Measurements from ENCODE around the gene FAM177B.

DNA sequence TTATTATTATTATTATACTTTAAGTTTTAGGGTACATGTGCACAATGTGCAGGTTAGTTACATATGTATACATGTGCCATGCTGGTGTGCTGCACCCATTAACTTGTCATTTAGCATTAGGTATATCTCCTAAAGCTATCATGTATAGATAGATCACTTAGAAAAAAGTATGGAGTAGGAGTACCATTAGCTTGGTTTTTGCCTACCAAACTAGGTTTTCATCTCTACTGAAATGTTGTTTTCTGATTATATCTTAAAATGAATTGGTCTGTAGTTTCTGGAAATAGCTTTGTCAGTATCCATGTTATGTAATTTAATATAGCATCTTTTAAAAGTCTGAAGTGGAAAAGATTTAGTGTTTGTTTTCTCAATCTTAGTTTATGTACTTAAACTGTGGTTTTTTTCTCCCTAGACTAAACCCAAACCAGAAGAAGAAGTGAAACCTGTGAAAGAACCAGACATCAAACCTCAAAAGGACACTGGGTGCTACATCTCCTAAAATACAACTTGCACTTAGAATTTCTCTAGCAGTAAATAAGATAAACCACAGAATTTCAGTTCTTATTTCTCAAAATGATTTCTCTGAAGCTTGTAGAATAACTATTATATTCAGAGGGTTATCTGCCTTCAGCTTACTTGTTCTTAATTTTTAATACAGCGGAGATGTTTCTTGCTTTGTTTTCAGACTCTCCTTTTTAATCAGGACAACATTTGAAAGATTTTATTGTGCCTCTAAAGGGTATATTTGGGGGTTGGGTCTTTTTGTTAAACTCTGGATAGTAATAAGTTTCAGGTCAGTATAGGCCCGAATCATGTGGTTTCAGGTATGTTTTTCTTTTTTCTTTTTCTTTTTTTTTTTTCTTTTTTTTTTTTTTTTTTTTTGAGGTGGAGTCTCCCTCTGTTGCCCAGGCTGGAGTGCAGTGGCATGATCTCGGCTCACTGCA lies 4.5 kb upstream of the FAM177B start:
- TF ChIP-seq BHLHE40 (IDR thresholded peaks at IDR 0.05; ENCODE audit: borderline replicate concordance) (no peak), FOXA1 (IDR thresholded peaks at IDR 0.05) (no peak), FOXM1 (IDR thresholded peaks at IDR 0.05; ENCODE audit: borderline replicate concordance) (no peak), ELF4 (IDR thresholded peaks at IDR 0.05) (no peak), SP1 (IDR thresholded peaks at IDR 0.05) (no peak), SUZ12 (IDR thresholded peaks at IDR 0.05) (no peak), FOXK2 (IDR thresholded peaks at IDR 0.05) (no peak), LEF1 (IDR thresholded peaks at IDR 0.05; ENCODE audit: borderline replicate concordance) (no peak), PKNOX1 (IDR thresholded peaks at IDR 0.05) (no peak), CTBP1 (IDR thresholded peaks at IDR 0.05; ENCODE audit: borderline replicate concordance) (no peak)

All from HEK293T (cell line).